HepG2 (cell line): Measurements from ENCODE around the gene TEX261.

Experiments
- FIP1L1 ChIP-seq: fragments of 200-400 bp; formaldehyde crosslinking; IDR thresholded peaks from 2 replicates; pipeline ENCODE4 v1.6.1; 2018; ENCODE audit warnings: low read depth, mild to moderate bottlenecking, low read length, moderate library complexity, borderline replicate concordance; ENCODE audit not compliant: insufficient read depth
- KDM4B ChIP-seq: sonication (generic); formaldehyde crosslinking; IDR thresholded peaks from 2 replicates; pipeline ENCODE4 v1.4.0; 2020; ENCODE audit warnings: missing genetic modification reagents
- MTA3 ChIP-seq: sonication (generic); formaldehyde crosslinking; IDR thresholded peaks from 2 replicates; pipeline ENCODE4 v1.4.0; 2020; ENCODE audit warnings: missing genetic modification reagents
- POLR2A ChIP-seq, 2 experiments: IDR thresholded peaks; 2 replicates each; pipeline ENCODE4 v1.6.1; 2011; ENCODE audit warnings: low read depth in 2 of 2, low read length in 2 of 2, mild to moderate bottlenecking in 1 of 2, moderate library complexity in 1 of 2; ENCODE audit not compliant: insufficient read depth in 1 of 2
- SIN3A ChIP-seq: IDR thresholded peaks from 2 replicates; pipeline ENCODE4 v1.6.1; 2011; ENCODE audit warnings: low read depth, mild to moderate bottlenecking, control low read depth, low read length, borderline replicate concordance
- SP4 ChIP-seq: sonication (generic); formaldehyde crosslinking; IDR thresholded peaks from 2 replicates; pipeline ENCODE4 v1.8.1; 2023; ENCODE audit warnings: mild to moderate bottlenecking, missing genetic modification reagents
- TF ChIP-seq, protein P1 (sequence below): sonication (generic); formaldehyde crosslinking; IDR thresholded peaks from 2 replicates; pipeline ENCODE4 v1.5.0; 2020; ENCODE audit warnings: mild to moderate bottlenecking, missing genetic modification reagents, moderate library complexity
- TF ChIP-seq, protein P2 (sequence below): sonication (generic); formaldehyde crosslinking; IDR thresholded peaks from 2 replicates; pipeline ENCODE4 v1.5.0; 2020; ENCODE audit warnings: missing genetic modification reagents

DNA sequence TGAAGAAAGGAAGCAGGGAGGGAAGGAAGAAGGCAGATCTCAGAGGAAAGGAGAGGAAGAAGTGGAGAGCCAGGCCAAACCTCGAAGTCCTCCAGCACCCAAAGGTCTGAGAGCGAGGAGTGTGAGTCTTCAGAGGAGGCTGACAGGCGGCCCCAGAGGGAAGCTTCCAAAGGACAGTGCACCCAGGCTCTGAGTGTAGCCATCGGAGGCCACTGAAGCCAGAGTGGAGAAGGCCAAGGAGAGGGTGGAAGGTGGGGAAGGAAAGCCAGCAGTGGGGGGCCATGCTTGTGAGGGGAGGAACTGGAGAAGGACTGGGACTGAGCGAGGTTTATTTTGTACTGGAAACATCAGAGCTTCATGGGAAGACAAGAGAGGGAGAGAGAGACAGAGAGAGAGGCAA lies 53.0 kb downstream of the TEX261 start:
- TF ChIP-seq SIN3A (no peak), POLR2A (IDR thresholded peaks at IDR 0.05; ENCODE audit: insufficient read depth in 1 of 2, low read depth in 2 of 2, low read length in 2 of 2) (no peak), KDM4B (CRISPR knock-in tag) (no peak), FIP1L1 (no peak), SP4 (CRISPR knock-in tag) (no peak), MTA3 (no peak)
- TF ChIP-seq, protein P1, sequence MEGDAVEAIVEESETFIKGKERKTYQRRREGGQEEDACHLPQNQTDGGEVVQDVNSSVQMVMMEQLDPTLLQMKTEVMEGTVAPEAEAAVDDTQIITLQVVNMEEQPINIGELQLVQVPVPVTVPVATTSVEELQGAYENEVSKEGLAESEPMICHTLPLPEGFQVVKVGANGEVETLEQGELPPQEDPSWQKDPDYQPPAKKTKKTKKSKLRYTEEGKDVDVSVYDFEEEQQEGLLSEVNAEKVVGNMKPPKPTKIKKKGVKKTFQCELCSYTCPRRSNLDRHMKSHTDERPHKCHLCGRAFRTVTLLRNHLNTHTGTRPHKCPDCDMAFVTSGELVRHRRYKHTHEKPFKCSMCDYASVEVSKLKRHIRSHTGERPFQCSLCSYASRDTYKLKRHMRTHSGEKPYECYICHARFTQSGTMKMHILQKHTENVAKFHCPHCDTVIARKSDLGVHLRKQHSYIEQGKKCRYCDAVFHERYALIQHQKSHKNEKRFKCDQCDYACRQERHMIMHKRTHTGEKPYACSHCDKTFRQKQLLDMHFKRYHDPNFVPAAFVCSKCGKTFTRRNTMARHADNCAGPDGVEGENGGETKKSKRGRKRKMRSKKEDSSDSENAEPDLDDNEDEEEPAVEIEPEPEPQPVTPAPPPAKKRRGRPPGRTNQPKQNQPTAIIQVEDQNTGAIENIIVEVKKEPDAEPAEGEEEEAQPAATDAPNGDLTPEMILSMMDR (CRISPR knock-in tag): no peak
- TF ChIP-seq, protein P2, sequence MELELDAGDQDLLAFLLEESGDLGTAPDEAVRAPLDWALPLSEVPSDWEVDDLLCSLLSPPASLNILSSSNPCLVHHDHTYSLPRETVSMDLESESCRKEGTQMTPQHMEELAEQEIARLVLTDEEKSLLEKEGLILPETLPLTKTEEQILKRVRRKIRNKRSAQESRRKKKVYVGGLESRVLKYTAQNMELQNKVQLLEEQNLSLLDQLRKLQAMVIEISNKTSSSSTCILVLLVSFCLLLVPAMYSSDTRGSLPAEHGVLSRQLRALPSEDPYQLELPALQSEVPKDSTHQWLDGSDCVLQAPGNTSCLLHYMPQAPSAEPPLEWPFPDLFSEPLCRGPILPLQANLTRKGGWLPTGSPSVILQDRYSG (CRISPR knock-in tag): no peak
